OCI-M1 (cell line): Measurements from ENCODE around the gene CIAO1.
A peak's percentile ranks its signal among the peaks of the same experiment; 100 is the strongest.

Experiments
- DNase-seq: peaks from one replicate; lab custom pipeline; 2025; lab: John Stamatoyannopoulos, UW

CIAO1 gene

GRCh38 chr2:96250188-96250587 is 15.8 kb upstream of the CIAO1 start:
- DNase-seq: no peak

- peak; percentile 90 for DNase-seq
Measured at GRCh38 chr2:96251721-96252292, 14.2 kb upstream of the CIAO1 start.

GRCh38 chr2:96252526-96252925 is 13.5 kb upstream of the CIAO1 start:
- DNase-seq: no peak

- DNase-seq: no peak
Measured at GRCh38 chr2:96253006-96253405, 13.0 kb upstream of the CIAO1 start.

- no peak for DNase-seq
Measured at GRCh38 chr2:96254571-96254970, 11.5 kb upstream of the CIAO1 start.

GRCh38 chr2:96256611-96257113 is 9.4 kb upstream of the CIAO1 start:
- no peak for DNase-seq

GRCh38 chr2:96257744-96258143 is 8.3 kb upstream of the CIAO1 start:
- peak; percentile 39 for DNase-seq

- no peak for DNase-seq
Measured at GRCh38 chr2:96258166-96259022, 7.6 kb upstream of the CIAO1 start.

- DNase-seq: no peak
Measured at GRCh38 chr2:96259497-96259921, 6.5 kb upstream of the CIAO1 start.

- peak; percentile 87 for DNase-seq
Measured at GRCh38 chr2:96260387-96261260, 5.4 kb upstream of the CIAO1 start.

- DNase-seq: no peak
Measured at GRCh38 chr2:96261328-96262003, 4.6 kb upstream of the CIAO1 start.

GRCh38 chr2:96262306-96262705 is 3.7 kb upstream of the CIAO1 start:
- no peak for DNase-seq

- DNase-seq: no peak
Measured at GRCh38 chr2:96264086-96264485, 1.9 kb upstream of the CIAO1 start.

- DNase-seq: peak; percentile 60
Measured at GRCh38 chr2:96264656-96265348, 1.2 kb upstream of the CIAO1 start.

GRCh38 chr2:96265349-96265839 is 631 bp upstream of the CIAO1 start:
- no peak for DNase-seq

- DNase-seq: peak; percentile 45
Measured at GRCh38 chr2:96267159-96267971, 1.3 kb downstream of the CIAO1 start.

GRCh38 chr2:96271995-96272394 is 6.0 kb downstream of the CIAO1 start:
- DNase-seq: peak; percentile 9

- DNase-seq: no peak
Measured at GRCh38 chr2:96273763-96274162, 7.7 kb downstream of the CIAO1 start.

GRCh38 chr2:96274355-96275056 is 8.5 kb downstream of the CIAO1 start:
- DNase-seq: no peak
